ENCODE results near the gene HEATR5A.

GRCh38 chr14:31391473-31391872 is 28.9 kb downstream of the HEATR5A start:
- TF ChIP-seq GATA3 (IDR thresholded peaks at IDR 0.05; ENCODE audit: low read depth, low read length) (no peak), GATA2 (IDR thresholded peaks at IDR 0.05; ENCODE audit: low read depth, low read length) (no peak)

Measured in SH-SY5Y (cell line).